ENCODE data around the gene PRICKLE3.

- no peak for TF ChIP-seq CTCF (conservative IDR thresholded peaks at IDR 0.05 in 1 of 2, IDR thresholded peaks at IDR 0.05 in 1 of 2; ENCODE audit: low read depth in 1 of 2, low read length in 2 of 2)
- TF ChIP-seq EZH2 (IDR thresholded peaks at IDR 0.05; ENCODE audit: low read length, missing control alignments): no peak
These were observed 56.7 kb downstream of the PRICKLE3 start for GRCh38 chrX:49129427-49129826.

Measured in fibroblast of lung (primary cell).